HepG2 (cell line): ENCODE measurements around the gene NFILZ. TPM values are rescaled to one million over a fixed set of nuclear protein-coding genes. Genes with fewer than 3 reads are reported as not detected.

ENCODE experiments used
- ATF4 ChIP-seq, 2 experiments: fragments of 450-650 bp in 1 of 2; sonication (generic) in 1 of 2; formaldehyde crosslinking; IDR thresholded peaks; 2 replicates each; pipeline versions ENCODE4 v1.5.0 to v1.8.0; 2020 to 2022; ENCODE audit warnings: mild to moderate bottlenecking in 1 of 2, missing genetic modification reagents in 1 of 2
- BCL6 ChIP-seq: IDR thresholded peaks from 2 replicates; pipeline ENCODE4 v1.6.1; 2016; ENCODE audit warnings: missing genetic modification reagents, missing compliant biosample characterization
- CBX5 ChIP-seq: sonication (generic); formaldehyde crosslinking; IDR thresholded peaks from 2 replicates; pipeline ENCODE4 v1.4.0; 2020; ENCODE audit warnings: missing genetic modification reagents, borderline replicate concordance
- CEBPZ ChIP-seq: IDR thresholded peaks from 2 replicates; pipeline ENCODE4 v1.6.1; 2012; ENCODE audit warnings: low read length, improper control_type of control experiment
- DDIT3 ChIP-seq: sonication (generic); formaldehyde crosslinking; IDR thresholded peaks from 2 replicates; pipeline ENCODE4 v1.4.0; 2020; ENCODE audit warnings: mild to moderate bottlenecking, missing genetic modification reagents
- DMTF1 ChIP-seq: sonication (generic); formaldehyde crosslinking; IDR thresholded peaks from 2 replicates; pipeline ENCODE4 v1.4.0; 2020; ENCODE audit warnings: mild to moderate bottlenecking, missing genetic modification reagents
- HDAC6 ChIP-seq: fragments of 200-600 bp; sonication (generic); IDR thresholded peaks from 2 replicates; pipeline ENCODE4 v1.7.0; 2017; ENCODE audit warnings: mild to moderate bottlenecking, antibody characterized with exemption, low read length, low read depth
- HMG20B ChIP-seq: conservative IDR thresholded peaks from 2 replicates; pipeline ENCODE4 v1.6.1; 2016; ENCODE audit warnings: missing genetic modification reagents, missing compliant biosample characterization
- JUND ChIP-seq: sonication (generic); formaldehyde crosslinking; IDR thresholded peaks from 2 replicates; pipeline ENCODE4 v1.8.0; 2022; ENCODE audit warnings: mild to moderate bottlenecking, missing genetic modification reagents
- MEF2D ChIP-seq: sonication (generic); formaldehyde crosslinking; IDR thresholded peaks from 2 replicates; pipeline ENCODE4 v1.5.1; 2020; ENCODE audit warnings: mild to moderate bottlenecking, missing genetic modification reagents
- NR2F2 ChIP-seq: IDR thresholded peaks from 2 replicates; pipeline ENCODE4 v1.6.1; 2012; ENCODE audit warnings: low read depth, inconsistent platforms, borderline replicate concordance
- PHF5A ChIP-seq: IDR thresholded peaks from one replicate; pipeline ENCODE4 v1.6.1; 2018; ENCODE audit warnings: low read depth, missing genetic modification reagents; ENCODE audit not compliant: unreplicated experiment
- PRMT3 ChIP-seq: sonication (generic); formaldehyde crosslinking; IDR thresholded peaks from 2 replicates; pipeline ENCODE4 v1.8.1; 2022; ENCODE audit warnings: low read depth, mild to moderate bottlenecking, moderate library complexity, missing genetic modification reagents, borderline replicate concordance
- SNAPC2 ChIP-seq: sonication (generic); formaldehyde crosslinking; IDR thresholded peaks from 2 replicates; pipeline ENCODE4 v1.8.1; 2022; ENCODE audit warnings: mild to moderate bottlenecking, missing genetic modification reagents
- STAT5B ChIP-seq: sonication (generic); formaldehyde crosslinking; IDR thresholded peaks from 2 replicates; pipeline ENCODE4 v1.4.0; 2020; ENCODE audit warnings: missing genetic modification reagents
- TP53 ChIP-seq: sonication (generic); formaldehyde crosslinking; conservative IDR thresholded peaks from 2 replicates; pipeline ENCODE4 v1.4.0; 2020; ENCODE audit warnings: missing genetic modification reagents
- ZBTB7A ChIP-seq: sonication (generic); formaldehyde crosslinking; IDR thresholded peaks from 2 replicates; pipeline ENCODE4 v1.8.0; 2022; ENCODE audit warnings: mild to moderate bottlenecking, missing genetic modification reagents
- ZFP90 ChIP-seq: sonication (generic); formaldehyde crosslinking; IDR thresholded peaks from 2 replicates; pipeline ENCODE4 v1.8.0; 2022; ENCODE audit warnings: missing genetic modification reagents, mild to moderate bottlenecking, inconsistent platforms, borderline replicate concordance
- ZMYM3 ChIP-seq: sonication (generic); formaldehyde crosslinking; IDR thresholded peaks from 2 replicates; pipeline ENCODE4 v1.5.1; 2020; ENCODE audit warnings: mild to moderate bottlenecking, missing genetic modification reagents
- ZNF205 ChIP-seq: IDR thresholded peaks from 2 replicates; pipeline ENCODE4 v1.6.1; 2018; ENCODE audit warnings: missing biosample characterization, missing genetic modification reagents
- ZNF260 ChIP-seq: sonication (generic); formaldehyde crosslinking; IDR thresholded peaks from 2 replicates; pipeline ENCODE4 v1.4.0; 2020; ENCODE audit warnings: missing genetic modification reagents, low read depth, mild to moderate bottlenecking, borderline replicate concordance
- ZNF460 ChIP-seq: sonication (generic); formaldehyde crosslinking; IDR thresholded peaks from 2 replicates; pipeline ENCODE4 v1.5.1; 2020; ENCODE audit warnings: missing genetic modification reagents, mild to moderate bottlenecking, borderline replicate concordance
- ZNF660 ChIP-seq: sonication (generic); formaldehyde crosslinking; IDR thresholded peaks from 2 replicates; pipeline ENCODE4 v1.5.1; 2020; ENCODE audit warnings: mild to moderate bottlenecking, low read depth, missing genetic modification reagents, borderline replicate concordance
- ZNF746 ChIP-seq: sonication (generic); formaldehyde crosslinking; IDR thresholded peaks from 2 replicates; pipeline ENCODE4 v1.8.0; 2022; ENCODE audit warnings: mild to moderate bottlenecking, missing genetic modification reagents
- polyA plus RNA-seq, 8 experiments: library from polyadenylated mRNA; depleted of rRNA in 3 of 8; stranded (reverse) in 7 of 8; unstranded in 1 of 8; fragments of >200 nt; fragmentation: Illumina TruSeq in 4 of 8; extraction: Trizol in 4 of 8; gene quantifications; 2 replicates each; pipeline versions ENCODE4 v1.2.1 to v1.2.3, GENCODE V29; 2011 to 2016; ENCODE audit warnings: low read depth in 4 of 8, missing spikeins in 1 of 8, mixed read lengths in 1 of 8; ENCODE audit not compliant: insufficient read depth in 1 of 8
- total RNA-seq, 5 experiments: library from RNA; depleted of rRNA; stranded (reverse); fragments of >200 nt; fragmentation: Illumina TruSeq; extraction: Trizol; gene quantifications; 2 replicates each; pipeline ENCODE4 v1.2.3, GENCODE V29; 2016; ENCODE audit warnings: low read depth in 1 of 5

Gene NFILZ
- total and polyA plus RNA-seq, 2 of the 13 experiments (the other 11 are each of a cell fraction or from before 2014, with no cell fraction given), result not detected

GRCh38 chr19:8640402-8641004, 10.1 kb downstream of the NFILZ start (continued):
- TF ChIP-seq CBX5 (CRISPR knock-in tag) (peak; percentile 76), CEBPZ (no peak), PHF5A (peak; percentile 75), HDAC6 (no peak), ZFP90 (CRISPR knock-in tag) (peak; percentile 36), MEF2D (CRISPR knock-in tag) (0 out of 2 replicates have a peak, but pooled peaks have one; percentile 37), ZNF746 (no peak), BCL6 (CRISPR knock-in tag) (peak; percentile 44; the same call in 1 of the 2 replicates), NR2F2 (peak; percentile 34; the same call in 1 of the 2 replicates), DDIT3 (CRISPR knock-in tag) (no peak), ZNF460 (CRISPR knock-in tag) (peak; percentile 17; the same call in 1 of the 2 replicates), TP53 (CRISPR knock-in tag) (no peak), ZBTB7A (CRISPR knock-in tag) (0 out of 2 replicates have a peak, but pooled peaks have one; percentile 20), ZNF660 (no peak), ATF4 (CRISPR knock-in tag; IDR thresholded peaks at IDR 0.05) (peak in 1 of 2 experiments; percentile 80; a peak in 2 of 4 replicates), SNAPC2 (peak; percentile 45; the same call in 1 of the 2 replicates), PRMT3 (CRISPR knock-in tag) (no peak), ZMYM3 (CRISPR knock-in tag) (peak; percentile 75), DMTF1 (CRISPR knock-in tag) (no peak), ZNF205 (CRISPR knock-in tag) (0 out of 2 replicates have a peak, but pooled peaks have one; percentile 44), ZNF260 (CRISPR knock-in tag) (no peak), JUND (CRISPR knock-in tag) (peak; percentile 50), STAT5B (CRISPR knock-in tag) (no peak), HMG20B (CRISPR knock-in tag) (no peak)
